Hypothalamus (tissue), 51 donors: ENCODE data around the gene ARSG.
"Not testable (repeated sequence)": the region's sequence is repeated elsewhere in the genome, so short reads cannot be mapped to it uniquely, and the experiment has no call there.

Experiments used
- DNase-seq, 51 donors: peaks; one replicate each; lab custom pipeline; 2025; lab: John Stamatoyannopoulos, UW

The ARSG gene

DNA sequence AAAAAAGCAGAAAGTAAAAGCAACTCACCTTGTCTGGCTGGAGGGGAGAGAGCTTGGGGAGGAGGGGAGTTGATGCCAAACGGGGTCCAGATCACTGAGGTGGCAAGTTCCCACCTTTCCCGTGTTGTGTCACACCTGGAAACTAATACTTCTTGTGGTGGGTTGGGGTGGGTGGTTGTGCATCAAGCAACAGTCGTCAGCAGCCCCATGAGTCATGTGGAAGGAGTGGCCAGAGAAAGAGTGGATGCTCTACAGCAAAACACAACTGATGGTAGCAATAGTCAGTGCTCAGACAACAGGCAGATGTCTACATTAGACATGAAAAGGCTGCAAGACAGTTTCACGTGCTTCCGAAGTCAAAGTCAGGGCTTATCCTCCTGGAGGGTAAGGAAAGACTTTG, 35.4 kb downstream of the ARSG start:
- DNase-seq = no peak

DNA sequence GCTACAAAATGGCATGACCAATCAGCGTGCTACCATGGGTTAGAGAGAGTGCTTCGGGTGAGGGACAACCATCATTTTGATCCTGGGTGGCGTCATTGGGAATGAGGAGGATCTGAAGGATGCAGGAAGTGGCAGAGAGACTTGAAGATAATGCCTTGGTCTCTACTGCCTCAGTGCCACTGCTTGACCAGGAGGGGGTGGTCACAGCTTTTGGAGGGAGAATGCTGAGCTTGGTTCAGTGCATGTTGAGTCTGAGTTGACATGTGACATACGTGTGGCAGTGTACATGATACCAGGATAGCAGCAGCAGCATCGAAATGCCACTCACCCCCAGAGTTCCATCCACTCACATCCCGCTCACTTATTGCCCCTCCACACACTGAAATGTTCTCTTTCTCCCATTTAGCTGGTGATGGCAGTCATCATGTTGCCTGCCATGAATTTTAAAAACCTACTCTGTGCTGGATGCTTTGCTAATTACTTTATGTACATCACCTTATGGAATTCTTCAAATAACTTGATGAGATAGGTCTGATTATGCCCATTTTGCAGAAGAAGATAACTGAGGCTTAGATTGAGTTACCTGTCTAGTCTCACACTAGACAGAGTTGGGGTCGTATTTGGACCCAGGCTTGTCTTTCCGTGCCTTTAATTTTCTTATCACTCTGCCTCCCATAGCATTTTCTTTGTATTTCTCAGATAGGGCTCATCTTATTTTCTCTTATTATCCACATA, 36.7 kb downstream of the ARSG start:
- DNase-seq = no peak

DNA sequence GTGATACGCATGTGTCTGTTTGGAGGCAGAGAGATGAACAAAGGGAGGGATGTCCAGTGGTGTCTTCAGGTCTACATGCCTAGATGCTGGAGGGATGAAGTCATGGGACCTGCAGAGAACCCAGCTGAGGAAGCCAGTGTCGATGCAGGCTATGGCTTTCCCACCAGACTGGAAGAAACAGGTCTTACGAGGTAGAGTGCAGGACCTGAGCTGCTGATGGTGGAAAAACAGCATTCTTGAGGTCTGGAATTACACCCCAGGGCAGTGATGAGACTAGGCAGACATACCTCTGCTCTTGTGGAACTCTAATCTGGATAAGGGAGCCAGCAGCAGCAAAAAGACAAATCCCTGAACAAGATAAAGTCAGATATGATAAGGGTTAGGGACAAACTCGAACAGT, 37.4 kb downstream of the ARSG start:
- DNase-seq = no peak

DNA sequence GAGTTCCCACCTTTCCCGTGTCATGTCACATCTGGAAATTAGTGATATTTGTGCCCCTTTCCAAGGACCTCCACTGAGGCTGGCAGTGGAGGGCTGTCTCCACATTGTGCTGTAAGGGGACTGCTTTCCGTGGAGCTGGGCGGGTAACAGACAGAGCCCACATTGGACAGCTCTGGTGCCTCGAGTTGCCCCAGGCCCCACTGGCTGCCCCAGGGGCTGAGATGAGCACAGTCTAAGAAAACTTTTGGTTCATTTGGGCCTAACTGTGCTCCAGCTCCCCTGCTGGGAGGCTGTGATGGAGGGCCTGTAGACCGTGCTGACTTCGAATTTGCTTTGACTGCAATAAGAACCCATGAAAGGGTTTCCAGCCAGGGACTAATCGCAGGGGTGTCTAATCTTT, 38.0 kb downstream of the ARSG start:
- DNase-seq = no peak

DNA sequence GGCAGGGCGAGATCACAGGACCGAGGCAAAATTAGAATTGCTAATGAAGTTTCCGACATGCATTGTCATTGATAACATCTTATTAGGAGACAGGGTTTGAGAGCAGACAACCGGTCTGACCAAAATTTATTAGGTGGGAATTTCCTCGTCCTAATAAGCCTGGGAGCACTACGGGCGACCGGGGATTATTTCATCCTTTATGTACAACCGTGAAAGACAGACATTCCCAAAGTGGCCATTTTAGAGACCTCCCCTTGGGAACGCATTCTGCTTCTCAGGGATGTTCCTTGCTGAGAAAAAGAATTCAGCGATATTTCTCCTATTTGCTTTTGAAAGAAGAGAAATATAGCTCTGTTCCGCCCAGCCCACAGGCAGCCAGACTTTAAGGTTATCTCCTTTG, 40.6 kb downstream of the ARSG start:
- not testable (repeated sequence) for DNase-seq

DNA sequence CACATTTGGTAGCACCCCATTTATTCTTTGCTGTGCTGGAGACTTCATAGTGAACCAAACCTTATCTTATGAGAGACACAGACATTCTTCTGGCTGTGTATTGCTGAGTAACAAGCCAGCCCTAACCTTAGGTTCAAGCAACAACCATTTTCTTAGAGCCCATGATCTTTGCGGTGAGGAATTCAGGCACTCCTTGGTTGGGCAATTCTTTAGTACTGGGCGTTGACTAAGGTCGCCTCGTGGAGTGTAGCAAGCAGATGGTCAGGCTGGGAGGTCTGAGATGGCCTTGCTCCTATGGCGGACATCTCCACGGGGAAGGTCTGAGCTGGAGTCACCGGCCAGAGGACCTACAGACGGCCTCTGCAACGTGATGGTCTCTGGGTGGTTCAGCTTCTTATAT, 43.1 kb downstream of the ARSG start:
- no peak for DNase-seq

DNA sequence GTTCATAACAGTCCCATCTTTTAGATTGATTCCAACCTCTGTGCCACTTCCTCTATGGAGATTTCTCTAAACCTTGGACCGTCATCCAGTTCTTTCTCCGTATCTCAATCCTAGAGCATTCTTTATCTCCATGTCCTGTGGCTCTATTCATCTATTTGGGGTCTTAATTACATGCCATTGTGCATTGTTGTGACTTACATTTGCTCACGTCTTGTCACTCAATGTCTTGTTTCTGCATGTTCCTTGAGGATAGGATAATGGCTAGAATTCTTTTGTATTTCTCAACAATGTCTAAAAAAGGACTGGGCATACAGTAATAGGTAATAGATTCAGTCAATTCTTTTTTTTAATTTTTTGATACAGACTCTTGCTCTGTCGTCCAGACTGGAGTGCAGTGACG, 50.2 kb downstream of the ARSG start:
- no peak for DNase-seq

DNA sequence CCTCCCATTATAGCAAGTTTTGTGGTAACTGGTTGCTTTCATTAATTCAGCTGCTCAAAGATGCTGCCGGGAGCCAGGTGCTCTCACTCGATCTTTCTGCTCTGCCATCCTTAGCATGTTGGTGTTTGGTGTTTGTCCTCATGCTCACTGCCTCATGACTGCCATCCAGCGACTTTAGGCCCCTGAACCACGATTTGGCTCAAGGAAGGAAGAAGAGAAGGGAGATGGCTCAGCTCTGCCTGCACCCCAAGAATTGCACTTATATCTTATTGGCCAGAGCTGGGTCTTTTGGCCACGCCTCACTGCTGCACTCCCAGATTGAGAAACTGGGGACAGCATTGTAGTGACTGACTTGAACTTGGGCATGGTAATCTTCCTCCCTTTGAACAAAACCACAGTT, 52.7 kb downstream of the ARSG start:
- no peak for DNase-seq

DNA sequence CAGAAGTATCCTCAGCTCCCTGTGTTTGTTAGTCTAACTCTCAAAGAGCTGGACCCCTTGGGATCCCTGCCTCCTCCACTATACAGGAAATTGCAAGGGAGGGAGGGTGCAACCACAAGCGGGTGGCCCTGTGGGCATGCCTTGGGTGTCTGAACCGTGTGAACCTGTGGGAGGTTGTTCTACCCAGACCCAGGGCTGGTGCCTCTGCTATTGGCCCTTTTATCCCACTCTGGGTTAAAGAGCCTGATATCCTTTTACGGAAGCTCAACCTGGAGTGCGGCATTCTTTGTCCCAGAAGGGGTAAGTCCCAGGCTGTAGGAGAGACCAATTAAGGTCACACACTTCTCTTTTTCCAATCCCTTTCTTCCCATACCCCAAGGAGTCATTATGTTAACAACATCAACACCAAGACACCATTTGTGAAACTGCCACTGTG, 53.4 kb downstream of the ARSG start:
- no peak for DNase-seq

DNA sequence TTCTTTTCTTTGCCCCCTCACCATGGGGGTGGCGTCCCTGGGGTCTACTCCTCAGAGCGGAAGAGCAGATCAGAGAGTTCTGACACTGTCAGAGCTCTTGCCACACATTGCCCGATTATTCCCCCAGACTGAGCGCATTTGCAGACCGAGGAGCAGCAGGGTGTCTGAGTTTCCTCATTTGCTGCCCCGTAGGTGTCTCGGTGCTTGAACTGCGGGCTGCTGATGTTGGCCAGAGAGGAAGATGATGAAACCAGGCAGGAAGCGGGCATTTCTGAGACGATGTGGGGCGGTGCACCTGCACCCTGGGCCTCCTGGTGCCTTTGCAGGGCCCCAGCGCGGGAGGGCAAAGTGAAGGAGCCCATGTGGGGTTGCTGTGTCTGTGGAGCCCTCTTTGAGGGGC, 55.2 kb downstream of the ARSG start:
- DNase-seq = peak in 4 of 51 donors; percentile 1 to 17 (median 3)

DNA sequence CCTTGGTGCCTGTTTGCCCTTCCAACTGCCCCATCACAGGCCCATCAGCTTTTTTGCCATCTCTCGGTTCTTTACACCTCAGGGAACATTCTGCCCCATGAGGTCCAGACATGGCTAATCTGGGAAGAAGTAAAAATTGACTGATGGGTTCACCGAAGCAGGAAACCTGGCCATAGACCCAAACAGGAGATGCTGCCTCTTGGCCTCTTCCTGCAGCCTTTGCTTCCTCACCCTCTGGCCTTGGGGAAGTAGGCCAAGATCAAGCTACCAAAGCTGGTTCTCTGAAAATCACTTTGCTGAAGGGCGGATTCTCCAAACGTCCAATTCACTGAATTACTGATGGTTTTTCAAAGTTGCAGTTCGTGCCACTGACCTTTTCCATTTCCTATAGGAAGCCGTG, 56.1 kb downstream of the ARSG start:
- DNase-seq = no peak

DNA sequence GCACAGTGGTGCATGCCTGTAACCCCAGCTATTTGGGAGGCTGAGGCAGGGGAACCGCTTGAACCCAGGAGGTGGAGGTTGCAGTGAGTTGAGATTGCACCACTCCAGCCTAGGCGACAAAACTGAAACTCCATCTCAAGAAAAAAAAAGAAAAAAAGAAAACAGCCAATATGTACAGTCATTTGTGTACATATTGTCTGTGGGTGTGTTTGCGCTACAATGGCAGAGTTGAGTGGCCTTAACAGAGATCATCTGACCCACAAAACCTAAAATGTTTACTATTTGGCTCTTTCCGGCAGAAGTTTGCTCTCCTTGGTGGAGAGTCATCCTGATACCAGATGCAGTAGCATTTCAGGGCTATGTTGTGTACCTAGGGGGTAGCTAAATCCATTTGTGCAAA, 57.9 kb downstream of the ARSG start:
- DNase-seq = no peak

DNA sequence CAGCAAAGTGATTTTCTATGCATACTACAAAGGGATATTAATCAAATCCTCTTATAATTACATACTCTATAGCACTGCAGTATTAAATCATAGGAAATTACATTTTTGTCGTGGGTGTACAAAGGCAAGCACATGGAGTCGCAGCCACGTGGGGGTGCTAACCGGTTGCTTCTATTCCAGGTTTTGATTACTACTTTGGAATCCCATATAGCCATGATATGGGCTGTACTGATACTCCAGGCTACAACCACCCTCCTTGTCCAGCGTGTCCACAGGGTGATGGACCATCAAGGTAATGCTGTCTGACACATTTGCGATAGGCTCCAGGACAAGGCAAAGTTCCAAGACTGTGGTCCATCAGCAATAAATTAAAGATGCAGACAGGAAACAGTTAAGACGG, 60.1 kb downstream of the ARSG start:
- DNase-seq = no peak

DNA sequence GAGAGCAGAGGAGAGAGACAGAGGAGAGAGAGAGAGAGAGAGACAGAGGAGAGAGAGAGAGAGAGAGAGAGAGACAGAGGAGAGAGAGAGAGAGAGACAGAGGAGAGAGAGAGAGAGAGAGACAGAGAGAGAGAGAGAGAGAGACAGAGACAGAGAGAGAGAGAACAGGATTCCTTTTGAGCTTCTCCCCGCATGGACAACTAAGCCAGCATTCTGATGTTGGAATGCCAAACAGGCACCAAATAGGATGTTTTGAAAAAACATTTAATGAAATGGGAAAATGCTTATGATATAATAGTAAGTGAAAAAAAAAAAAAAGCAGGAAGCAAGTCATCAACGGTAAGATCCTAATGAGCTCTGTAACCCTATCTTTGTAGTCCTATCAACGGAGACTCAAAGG, 60.7 kb downstream of the ARSG start:
- no peak for DNase-seq

DNA sequence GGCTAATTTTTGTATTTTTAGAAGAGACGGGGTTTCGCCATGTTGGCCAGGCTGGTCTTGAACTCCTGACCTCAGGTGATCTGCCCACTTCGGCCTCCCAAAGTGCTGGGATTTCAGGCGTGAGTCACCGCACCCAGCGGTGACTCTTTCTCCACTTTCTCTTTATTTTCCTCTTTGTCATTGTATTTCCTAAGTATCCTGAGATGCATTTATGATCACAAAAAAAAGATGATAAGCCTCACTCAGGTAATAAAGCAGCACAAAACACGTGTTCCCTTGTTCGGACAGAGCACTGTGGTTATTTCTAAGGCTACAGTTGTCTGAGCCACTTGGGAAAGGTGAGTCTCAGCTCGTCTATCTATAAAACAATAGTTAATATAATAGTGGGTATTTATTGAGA, 61.4 kb downstream of the ARSG start:
- not testable (repeated sequence) for DNase-seq

DNA sequence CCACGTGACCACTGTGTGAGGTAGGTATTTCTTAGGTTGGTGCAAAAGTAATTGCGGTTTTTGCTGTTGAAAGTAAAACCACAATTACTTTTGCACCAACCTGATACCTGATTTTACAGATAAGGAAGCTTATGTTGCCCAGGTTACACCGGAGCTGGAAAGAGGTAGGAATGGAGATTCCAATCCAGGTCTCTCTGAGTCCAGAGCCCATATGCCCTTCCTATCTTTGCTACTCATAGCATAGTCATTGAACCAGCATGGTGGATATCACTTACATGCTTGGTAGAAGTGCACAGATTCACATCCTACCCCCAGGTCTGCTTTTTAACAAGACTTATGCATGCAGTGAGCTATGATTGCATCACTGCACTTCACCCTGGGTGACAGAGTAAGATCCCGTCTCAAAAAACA, 61.8 kb downstream of the ARSG start:
- DNase-seq = no peak

DNA sequence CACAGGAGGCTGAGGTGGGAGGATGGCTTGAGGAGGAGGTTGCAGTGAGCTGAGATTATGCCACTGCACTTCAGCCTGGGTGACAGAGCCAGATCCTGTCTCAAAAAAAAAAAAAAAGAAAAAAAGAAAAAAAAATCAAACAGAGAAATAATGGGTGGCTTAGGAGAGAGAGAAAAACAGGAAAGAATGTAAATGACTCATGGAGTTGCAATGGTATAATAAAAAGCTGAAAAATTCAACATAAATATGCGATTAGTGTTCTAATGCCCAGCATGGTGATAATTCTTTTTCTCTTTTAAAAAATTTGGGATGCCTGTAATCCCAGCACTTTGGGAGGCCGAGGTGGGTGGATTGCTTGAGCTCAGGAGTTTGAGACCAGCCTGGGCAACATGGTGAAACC, 63.0 kb downstream of the ARSG start:
- not testable (repeated sequence) for DNase-seq

DNA sequence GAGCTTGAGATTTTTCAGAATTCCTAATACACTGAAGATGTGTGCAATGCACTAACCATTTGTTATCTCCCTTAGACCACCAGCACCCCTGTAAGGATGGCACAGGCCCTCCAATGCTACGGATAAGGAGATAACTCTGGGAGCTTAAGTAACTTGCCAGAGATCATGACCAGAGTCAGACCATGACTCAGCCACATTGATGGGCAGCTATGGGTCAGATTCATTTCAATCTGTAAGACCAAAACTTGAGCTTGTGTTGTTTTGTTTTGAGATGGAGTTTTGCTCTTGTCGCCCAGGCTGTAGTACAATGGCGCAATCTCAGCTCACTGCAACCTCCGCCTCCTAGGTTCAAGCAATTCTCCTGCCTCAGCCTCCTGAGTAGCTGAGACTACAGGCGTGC, 63.8 kb downstream of the ARSG start:
- not testable (repeated sequence) for DNase-seq

DNA sequence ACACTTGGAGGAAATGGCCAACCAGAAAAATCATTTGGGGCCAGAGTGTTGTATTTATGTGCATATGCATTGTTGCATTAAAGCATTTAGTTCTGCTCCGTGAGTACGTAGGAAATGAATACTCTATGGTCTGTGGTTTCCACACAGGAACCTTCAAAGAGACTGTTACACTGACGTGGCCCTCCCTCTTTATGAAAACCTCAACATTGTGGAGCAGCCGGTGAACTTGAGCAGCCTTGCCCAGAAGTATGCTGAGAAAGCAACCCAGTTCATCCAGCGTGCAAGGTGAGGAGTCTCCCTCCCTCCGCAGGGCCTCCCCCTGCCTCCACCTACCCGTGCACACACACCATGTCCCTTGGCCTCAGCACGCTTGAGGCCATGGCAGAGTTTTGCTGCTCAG, 65.2 kb downstream of the ARSG start:
- no peak for DNase-seq

DNA sequence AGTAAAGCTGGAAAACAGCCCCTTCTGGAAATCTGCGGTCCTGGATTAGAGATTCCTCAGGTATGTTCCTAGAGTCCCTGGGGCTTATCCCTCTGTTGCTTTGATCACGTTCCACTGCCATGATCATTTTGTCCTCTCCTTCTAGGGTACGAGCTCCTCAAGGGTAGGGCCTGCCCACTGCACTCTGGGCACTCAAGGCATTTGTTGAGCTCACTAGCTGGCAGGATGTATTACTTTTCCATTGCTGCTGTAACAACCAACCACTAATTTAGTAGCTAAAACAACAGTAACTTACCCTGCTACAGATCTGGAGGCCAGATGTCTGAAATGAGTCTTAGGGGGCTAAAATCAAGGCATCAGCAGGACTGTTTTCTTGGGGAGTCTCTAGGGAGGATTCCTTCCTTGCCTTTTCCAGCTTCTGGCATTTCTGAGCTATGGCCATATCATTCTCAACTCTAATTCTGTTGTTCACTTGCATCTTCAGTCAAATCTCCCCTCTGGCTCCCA, 65.7 kb downstream of the ARSG start:
- no peak for DNase-seq

DNA sequence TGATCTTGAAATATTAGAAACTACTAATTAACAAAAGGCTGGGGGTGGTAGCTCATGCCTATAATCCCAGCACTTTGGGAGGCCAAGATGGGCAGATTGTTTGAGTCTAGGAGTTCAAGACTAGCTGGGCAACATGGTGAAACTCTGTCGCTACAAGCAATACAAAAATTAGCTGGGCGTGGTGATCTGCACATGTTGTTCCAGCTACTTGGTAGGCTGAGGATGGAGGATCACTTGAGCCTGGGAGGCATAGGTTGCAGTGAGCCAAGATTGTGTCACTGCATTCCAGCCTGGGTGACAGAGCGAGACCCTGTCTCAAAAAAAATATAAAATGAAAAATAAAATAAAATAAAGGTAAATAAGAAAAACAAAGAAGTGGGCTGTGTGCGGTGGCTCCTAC, 66.6 kb downstream of the ARSG start:
- no peak for DNase-seq

DNA sequence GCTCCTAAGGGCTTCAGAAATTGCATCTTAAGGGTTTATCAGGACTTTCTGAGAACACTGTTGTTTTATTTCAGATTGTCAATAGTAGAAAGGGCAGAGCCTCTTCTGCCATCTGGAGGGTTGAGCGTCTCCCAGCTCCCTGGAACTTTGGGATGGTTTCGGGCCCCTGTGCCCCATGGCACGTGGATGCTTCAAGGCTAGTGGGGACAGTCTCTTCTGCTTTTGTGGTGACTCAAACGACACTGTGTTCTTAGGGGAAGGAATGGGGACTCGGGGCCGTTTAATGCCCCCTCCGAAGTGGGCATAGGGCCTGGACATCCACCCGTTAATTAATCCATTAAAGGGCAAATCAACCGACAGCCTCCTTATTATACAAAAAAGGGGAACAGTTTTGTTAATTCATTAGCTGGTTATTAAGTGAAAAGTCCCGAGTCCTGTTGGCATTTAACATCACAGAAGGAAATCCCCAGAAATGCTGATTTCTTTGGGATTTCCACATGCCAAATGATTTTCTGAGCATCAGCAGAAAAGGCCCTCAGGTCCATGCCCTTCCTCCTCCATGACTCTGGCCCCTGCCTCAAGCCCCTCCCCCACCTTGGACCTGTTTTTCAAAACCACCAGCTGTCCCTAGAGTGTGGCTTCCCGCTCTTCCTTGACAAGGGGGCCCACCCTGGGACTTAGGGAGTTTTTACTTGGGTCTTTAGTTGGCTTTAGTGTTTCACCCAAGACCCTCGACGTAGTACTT, 68.7 kb downstream of the ARSG start:
- DNase-seq = no peak
